OCI-LY3 (cell line): ENCODE data around the gene PRPF19.

Experiments used
- H2AFZ ChIP-seq: fragments of 200-600, 300-600 bp; shearing (Covaris generic); 2 replicates; pipeline ENCODE4 v1.6.0; 2014; ENCODE audit warnings: antibody characterized with exemption, low read depth, low read length
- H3K27ac ChIP-seq: fragments of 200-600, 300-600 bp; sonication (generic); 2 replicates; pipeline ENCODE4 v1.5.1; 2014; ENCODE audit warnings: mild to moderate bottlenecking, low read length, moderate library complexity, mixed read lengths
- H3K27me3 ChIP-seq: fragments of 200-600, 300-600 bp; sonication (generic); 2 replicates; pipeline ENCODE4 v1.6.1; 2014; ENCODE audit warnings: low read depth, low read length, mixed read lengths
- H3K36me3 ChIP-seq: fragments of 200-600, 300-600 bp; sonication (generic); replicated peaks from 2 replicates; pipeline ENCODE3; 2014; ENCODE audit warnings: low read depth, low read length, mixed read lengths
- H3K4me1 ChIP-seq: fragments of 300-600, 200-600 bp; sonication (generic); 2 replicates; pipeline ENCODE4 v1.6.1; 2014; ENCODE audit warnings: low read length, mixed read lengths
- H3K4me2 ChIP-seq: fragments of 200-600, 300-600 bp; sonication (generic); 2 replicates; pipeline ENCODE4 v1.6.1; 2014; ENCODE audit warnings: low read length, mixed read lengths
- H3K4me3 ChIP-seq: fragments of 300-600, 200-600 bp; sonication (generic); 2 replicates; pipeline ENCODE4 v1.5.1; 2014; ENCODE audit warnings: antibody characterized with exemption, mild to moderate bottlenecking, low read length, moderate library complexity
- H3K79me2 ChIP-seq: fragments of 300-600, 200-600 bp; shearing (Covaris generic); 2 replicates; pipeline ENCODE4 v1.6.1; 2014; ENCODE audit warnings: mild to moderate bottlenecking, low read length, mixed read lengths
- H3K9ac ChIP-seq: fragments of 300-600, 200-600 bp; shearing (Covaris generic); 2 replicates; pipeline ENCODE4 v1.6.0; 2014; ENCODE audit warnings: mild to moderate bottlenecking, low read length, moderate library complexity
- H3K9me3 ChIP-seq: fragments of 200-600, 300-600 bp; shearing (Covaris generic); 2 replicates; pipeline ENCODE4 v1.6.1; 2014; ENCODE audit warnings: low read length, mixed read lengths; ENCODE audit not compliant: insufficient read depth
- H4K20me1 ChIP-seq: fragments of 200-600, 300-600 bp; sonication (generic); 2 replicates; pipeline ENCODE4 v1.6.1; 2016; ENCODE audit warnings: low read length, mixed read lengths; ENCODE audit not compliant: insufficient read depth
- CTCF ChIP-seq: fragments of 200-600, 300-600 bp; sonication (generic); IDR thresholded peaks from 2 replicates; pipeline ENCODE4 v1.5.1; 2014; ENCODE audit warnings: antibody characterized with exemption, low read length, low read depth
- EZH2phosphoT487 ChIP-seq: fragments of 200-600 bp; shearing (Covaris generic); IDR thresholded peaks from 2 replicates; pipeline ENCODE4 v1.6.1; 2018; ENCODE audit warnings: antibody characterized with exemption, mixed run types, low read depth

PRPF19 gene

GRCh38 chr11:60870276-60870675, 36.1 kb downstream of the PRPF19 start:
- TF ChIP-seq EZH2phosphoT487 (no peak), CTCF (no peak)
- H3K4me2 ChIP-seq: no peak overlapping the region
- H3K27me3 ChIP-seq: no peaks in the 10 kb centered on the region
- H3K9ac ChIP-seq: no peak overlapping the region
- no peak overlapping the region for H2AFZ ChIP-seq
- no peak overlapping the region for H3K4me3 ChIP-seq
- no peaks in the 10 kb centered on the region for H4K20me1 ChIP-seq
- H3K27ac ChIP-seq: no peak overlapping the region
- H3K79me2 ChIP-seq: no peaks in the 10 kb centered on the region
- H3K36me3 ChIP-seq: no peaks in the 10 kb centered on the region
- H3K4me1 ChIP-seq: no peaks in the 10 kb centered on the region
- no peaks in the 10 kb centered on the region for H3K9me3 ChIP-seq

GRCh38 chr11:60869451-60869825, 36.9 kb downstream of the PRPF19 start:
- Histone ChIP-seq H3K4me2 (no peak overlapping the region), H3K27ac (no peak overlapping the region), H3K79me2 (no peaks in the 10 kb centered on the region), H3K27me3 (no peaks in the 10 kb centered on the region), H3K4me1 (no peaks in the 10 kb centered on the region), H3K4me3 (no peak overlapping the region), H4K20me1 (no peaks in the 10 kb centered on the region), H3K9ac (no peak overlapping the region), H3K9me3 (no peaks in the 10 kb centered on the region), H3K36me3 (no peaks in the 10 kb centered on the region), H2AFZ (no peak overlapping the region)
- no peak for TF ChIP-seq CTCF
- no peak for TF ChIP-seq EZH2phosphoT487

- no peak overlapping the region for H3K4me2 ChIP-seq
- H4K20me1 ChIP-seq: no peaks in the 10 kb centered on the region
- no peak overlapping the region for H3K27ac ChIP-seq
- no peak overlapping the region for H3K9ac ChIP-seq
- no peaks in the 10 kb centered on the region for H3K27me3 ChIP-seq
- no peaks in the 10 kb centered on the region for H3K9me3 ChIP-seq
- no peaks in the 10 kb centered on the region for H3K4me1 ChIP-seq
- H3K79me2 ChIP-seq: no peaks in the 10 kb centered on the region
- TF ChIP-seq CTCF (no peak), EZH2phosphoT487 (no peak)
- no peak overlapping the region for H2AFZ ChIP-seq
- H3K4me3 ChIP-seq: no peak overlapping the region
- H3K36me3 ChIP-seq: no peaks in the 10 kb centered on the region
Measured at GRCh38 chr11:60868682-60869450, 37.5 kb downstream of the PRPF19 start.

- no peaks in the 10 kb centered on the region for H3K4me1 ChIP-seq
- H3K27me3 ChIP-seq: no peaks in the 10 kb centered on the region
- H3K9ac ChIP-seq: no peak overlapping the region
- no peak overlapping the region for H3K27ac ChIP-seq
- H3K36me3 ChIP-seq: no peaks in the 10 kb centered on the region
- H4K20me1 ChIP-seq: no peaks in the 10 kb centered on the region
- H2AFZ ChIP-seq: no peak overlapping the region
- H3K9me3 ChIP-seq: no peaks in the 10 kb centered on the region
- H3K79me2 ChIP-seq: no peaks in the 10 kb centered on the region
- no peak overlapping the region for H3K4me2 ChIP-seq
- no peak for TF ChIP-seq EZH2phosphoT487
- no peak for TF ChIP-seq CTCF
- no peak overlapping the region for H3K4me3 ChIP-seq
Measured at GRCh38 chr11:60867871-60868681, 38.3 kb downstream of the PRPF19 start.
